Glutamatergic neuron (in vitro differentiated cells): ENCODE measurements around the gene SERPING1. TPM values are rescaled to one million over a fixed set of nuclear protein-coding genes. Genes with fewer than 3 reads are reported as not detected.
A peak's percentile ranks its signal among the peaks of the same experiment; 100 is the strongest.

ENCODE experiments used
- DNase-seq: peaks from one replicate; pipeline ENCODE4 v3.0.0; 2022
- H3K27ac Mint-ChIP-seq: one replicate; pipeline ENCODE4 v1.8.0; 2020; ENCODE audit warnings: mild to moderate bottlenecking, mixed read lengths, inconsistent platforms; ENCODE audit not compliant: unreplicated experiment
- H3K27me3 Mint-ChIP-seq: one replicate; pipeline ENCODE4 v1.8.0; 2020; ENCODE audit warnings: mild to moderate bottlenecking, moderate library complexity, mixed read lengths, inconsistent platforms; ENCODE audit not compliant: unreplicated experiment
- H3K36me3 Mint-ChIP-seq: one replicate; pipeline ENCODE4 v1.8.0; 2020; ENCODE audit warnings: mild to moderate bottlenecking, mixed read lengths, inconsistent platforms; ENCODE audit not compliant: unreplicated experiment
- H3K4me1 Mint-ChIP-seq: one replicate; pipeline ENCODE4 v1.8.0; 2020; ENCODE audit warnings: mild to moderate bottlenecking, low read depth, mixed read lengths, inconsistent platforms; ENCODE audit not compliant: unreplicated experiment
- H3K4me3 Mint-ChIP-seq: one replicate; pipeline ENCODE4 v1.8.0; 2020; ENCODE audit warnings: mild to moderate bottlenecking, mixed read lengths, inconsistent platforms; ENCODE audit not compliant: unreplicated experiment
- H3K9me3 Mint-ChIP-seq: one replicate; pipeline ENCODE4 v1.8.0; 2020; ENCODE audit warnings: mild to moderate bottlenecking, moderate library complexity, mixed read lengths, inconsistent platforms; ENCODE audit not compliant: unreplicated experiment
- CTCF ChIP-seq: fragments of 200-600 bp; sonication (generic); IDR thresholded peaks from one replicate; pipeline ENCODE4 v1.5.0; 2021; ENCODE audit not compliant: partially characterized antibody, unreplicated experiment
- total RNA-seq: library from RNA; stranded (reverse); fragmentation: NEBNext Ultra II Directional; extraction: Animal tissue kit (Norgen Biotek cat#: 25700); gene quantifications from one replicate; pipeline ENCODE4 v1.2.1, GENCODE V29; 2021; ENCODE audit not compliant: unreplicated experiment

SERPING1 gene
- total RNA-seq, 1 donor from 2014 or later, result 46.1 TPM

DNA sequence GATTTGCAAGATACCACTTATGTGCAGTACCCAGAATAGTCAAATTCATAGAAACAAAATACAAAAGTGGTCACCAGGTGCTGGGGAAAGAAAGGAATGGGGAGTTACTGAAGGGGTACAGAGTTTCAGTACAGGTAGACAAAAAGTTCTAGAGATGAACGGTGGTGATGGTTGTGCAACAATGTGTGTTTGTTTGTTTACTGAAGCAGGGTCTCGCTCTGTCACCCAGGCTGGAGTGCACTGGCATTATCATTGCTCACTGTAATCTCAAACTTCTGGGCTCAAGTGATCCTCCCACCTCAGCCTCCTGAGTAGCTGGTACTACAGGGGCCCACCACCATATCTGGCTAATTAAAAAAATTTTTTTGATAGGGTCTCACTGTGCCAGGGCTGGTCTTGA is 42.1 kb upstream of the SERPING1 start:
- H3K4me3 Mint-ChIP-seq, result no peak overlapping the region
- H3K36me3 Mint-ChIP-seq, result peaks cover 11% of the 10 kb centered on the region

GRCh38 chr11:57556041-57556440 is 41.4 kb upstream of the SERPING1 start:
- Mint-ChIP-seq H3K27ac (no peak overlapping the region), H3K9me3 (no peaks in the 10 kb centered on the region), H3K4me3 (no peak overlapping the region), H3K36me3 (peaks cover 12% of the 10 kb centered on the region), H3K27me3 (peaks cover 6% of the 10 kb centered on the region), H3K4me1 (peaks cover 4% of the 10 kb centered on the region)
- TF ChIP-seq CTCF, result no peak
- no peak for DNase-seq

More for the DNA sequence above, 42.1 kb upstream of the SERPING1 start:
- DNase-seq, result no peak
- TF ChIP-seq CTCF, result no peak
- Mint-ChIP-seq H3K27me3 (peaks cover 6% of the 10 kb centered on the region), H3K4me1 (peaks cover 3% of the 10 kb centered on the region), H3K9me3 (no peaks in the 10 kb centered on the region), H3K27ac (no peak overlapping the region)

GRCh38 chr11:57560146-57560545 is 37.3 kb upstream of the SERPING1 start:
- DNase-seq, result no peak
- peaks cover 10% of the 10 kb centered on the region for H3K36me3 Mint-ChIP-seq
- H3K4me3 Mint-ChIP-seq, result no peak overlapping the region
- H3K27ac Mint-ChIP-seq, result no peak overlapping the region
- H3K4me1 Mint-ChIP-seq, result peaks cover 10% of the 10 kb centered on the region
- no peaks in the 10 kb centered on the region for H3K9me3 Mint-ChIP-seq
- no peaks in the 10 kb centered on the region for H3K27me3 Mint-ChIP-seq
- TF ChIP-seq CTCF, result no peak

DNA sequence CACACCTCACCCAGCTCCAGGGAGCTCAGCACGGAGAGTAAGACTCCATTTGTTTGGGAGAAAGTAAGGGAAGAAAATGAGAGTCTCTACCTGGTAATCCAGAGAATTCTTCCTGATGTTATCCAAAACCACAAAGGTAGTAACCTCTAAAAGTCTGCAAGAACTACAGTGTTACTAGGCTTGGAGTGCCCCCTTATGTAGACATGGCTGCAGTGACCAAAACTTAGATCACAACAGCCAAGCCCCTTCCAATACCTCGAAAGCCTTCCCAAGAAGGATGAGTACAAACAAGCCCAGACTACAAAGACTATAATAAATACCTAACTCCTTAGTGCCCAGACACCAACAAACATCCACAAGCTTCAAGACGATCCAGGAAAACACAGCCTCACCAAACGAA is 34.9 kb upstream of the SERPING1 start:
- H3K27ac Mint-ChIP-seq, result peak overlapping the region; percentile 4
- peaks cover 10% of the 10 kb centered on the region for H3K36me3 Mint-ChIP-seq
- H3K27me3 Mint-ChIP-seq, result peaks cover 2% of the 10 kb centered on the region
- H3K4me3 Mint-ChIP-seq, result peak overlapping the region; percentile 22
- H3K9me3 Mint-ChIP-seq, result peaks cover 2% of the 10 kb centered on the region
- no peak for DNase-seq
- no peak for TF ChIP-seq CTCF
- H3K4me1 Mint-ChIP-seq, result peaks cover 20% of the 10 kb centered on the region

GRCh38 chr11:57566005-57566904 is 31.2 kb upstream of the SERPING1 start:
- H3K9me3 Mint-ChIP-seq, result peaks cover 6% of the 10 kb centered on the region
- H3K4me3 Mint-ChIP-seq, result peak overlapping the region; percentile 89
- peaks cover 4% of the 10 kb centered on the region for H3K27me3 Mint-ChIP-seq
- TF ChIP-seq CTCF, result no peak
- peaks cover 28% of the 10 kb centered on the region for H3K4me1 Mint-ChIP-seq
- H3K36me3 Mint-ChIP-seq, result peaks cover 2% of the 10 kb centered on the region
- peak overlapping the region; percentile 73 for H3K27ac Mint-ChIP-seq
- DNase-seq, result no peak
